Mesenchymal stem cell (in vitro differentiated cells and primary cell): ENCODE measurements around the gene STON2.

Experiments used
- DNase-seq: peaks from one replicate; pipeline ENCODE4 v3.0.0-alpha.2; 2013
- H2AFZ ChIP-seq: one replicate; pipeline ENCODE4 v1.6.1; 2013; ENCODE audit warnings: low read depth, mild to moderate bottlenecking, control low read depth, inconsistent platforms, low read length, moderate library complexity
- H2AK5ac ChIP-seq: 2 replicates; pipeline ENCODE4 v1.6.1; 2013; ENCODE audit warnings: low read length, moderate library complexity, mild to moderate bottlenecking, inconsistent platforms; ENCODE audit not compliant: severe bottlenecking
- H2BK120ac ChIP-seq: one replicate; pipeline ENCODE4 v1.6.1; 2013; ENCODE audit warnings: low read depth, mild to moderate bottlenecking, inconsistent platforms, low read length, moderate library complexity
- H2BK12ac ChIP-seq, 2 experiments: one replicate each; pipeline ENCODE4 v1.6.1; 2013; ENCODE audit warnings: inconsistent platforms in 2 of 2, low read length in 2 of 2, mild to moderate bottlenecking in 2 of 2, moderate library complexity in 2 of 2, control low read depth in 1 of 2
- H2BK15ac ChIP-seq: one replicate; pipeline ENCODE4 v1.6.1; 2013; ENCODE audit warnings: mild to moderate bottlenecking, low read depth, inconsistent platforms; ENCODE audit not compliant: poor library complexity, severe bottlenecking
- H2BK5ac ChIP-seq: 2 replicates; pipeline ENCODE4 v1.6.1; 2013; ENCODE audit warnings: low read depth, mild to moderate bottlenecking, low read length, control low read depth, inconsistent platforms; ENCODE audit not compliant: poor library complexity, severe bottlenecking
- H3K14ac ChIP-seq, 2 experiments: one replicate each; pipeline ENCODE4 v1.6.1; 2013; ENCODE audit warnings: inconsistent platforms in 2 of 2, low read length in 2 of 2, control low read depth in 1 of 2, mild to moderate bottlenecking in 1 of 2, moderate library complexity in 1 of 2
- H3K18ac ChIP-seq, 2 experiments: one replicate each; pipeline ENCODE4 v1.6.1; 2013; ENCODE audit warnings: inconsistent platforms in 2 of 2, low read length in 2 of 2, control low read depth in 1 of 2, low read depth in 1 of 2, mild to moderate bottlenecking in 1 of 2
- H3K23ac ChIP-seq, 2 experiments: one replicate each; pipeline ENCODE4 v1.6.1; 2013; ENCODE audit warnings: inconsistent platforms in 2 of 2, low read length in 2 of 2, mild to moderate bottlenecking in 2 of 2, moderate library complexity in 2 of 2, control low read depth in 1 of 2
- H3K27ac ChIP-seq: 2 replicates; pipeline ENCODE4 v1.5.1; 2013; ENCODE audit warnings: mild to moderate bottlenecking, moderate library complexity, low read length, control low read depth, inconsistent platforms; ENCODE audit not compliant: poor library complexity, severe bottlenecking
- H3K27me3 ChIP-seq, 2 experiments: 2 replicates each; pipeline versions ENCODE4 v1.6.1 to v1.7.0; 2013; ENCODE audit warnings: low read length in 2 of 2, mild to moderate bottlenecking in 2 of 2, moderate library complexity in 2 of 2, control low read depth in 1 of 2, inconsistent platforms in 1 of 2; ENCODE audit not compliant: control insufficient read depth in 1 of 2, insufficient read depth in 1 of 2
- H3K36me3 ChIP-seq, 2 experiments: 2 replicates each; pipeline versions ENCODE4 v1.6.1 to v1.7.0; 2013; ENCODE audit warnings: low read length in 2 of 2, control low read depth in 1 of 2, inconsistent platforms in 1 of 2, low read depth in 1 of 2, mild to moderate bottlenecking in 1 of 2; ENCODE audit not compliant: insufficient read depth in 2 of 2, control insufficient read depth in 1 of 2
- H3K4ac ChIP-seq, 2 experiments: one replicate each; pipeline ENCODE4 v1.6.1; 2013; ENCODE audit warnings: inconsistent platforms in 2 of 2, low read length in 2 of 2, mild to moderate bottlenecking in 2 of 2, moderate library complexity in 2 of 2, control low read depth in 1 of 2, low read depth in 1 of 2
- H3K4me1 ChIP-seq: 2 replicates; pipeline ENCODE4 v1.6.1; 2013; ENCODE audit warnings: low read depth, low read length, control low read depth; ENCODE audit not compliant: control insufficient read depth, insufficient read depth
- H3K4me2 ChIP-seq: 2 replicates; pipeline ENCODE4 v1.6.1; 2013; ENCODE audit warnings: low read length, mild to moderate bottlenecking, inconsistent platforms; ENCODE audit not compliant: poor library complexity, severe bottlenecking
- H3K4me3 ChIP-seq, 2 experiments: 2 replicates each; pipeline versions ENCODE4 v1.5.1 to v1.7.0; 2013; ENCODE audit warnings: low read length in 2 of 2, mild to moderate bottlenecking in 2 of 2, control low read depth in 1 of 2, low read depth in 1 of 2; ENCODE audit not compliant: insufficient read depth in 1 of 2
- H3K79me1 ChIP-seq: replicated peaks from 2 replicates; pipeline ENCODE4 v1.6.1; 2013; ENCODE audit warnings: mild to moderate bottlenecking, control low read depth, low read length, inconsistent platforms; ENCODE audit not compliant: poor library complexity, severe bottlenecking
- H3K9ac ChIP-seq: 2 replicates; pipeline ENCODE4 v1.7.0; 2013; ENCODE audit warnings: mild to moderate bottlenecking, low read length, moderate library complexity
- H3K9me3 ChIP-seq: 2 replicates; pipeline ENCODE4 v1.7.0; 2013; ENCODE audit warnings: mild to moderate bottlenecking, low read length; ENCODE audit not compliant: control insufficient read depth
- H4K8ac ChIP-seq: one replicate; pipeline ENCODE4 v1.6.1; 2013; ENCODE audit warnings: inconsistent platforms, mild to moderate bottlenecking, low read length, moderate library complexity
- H4K91ac ChIP-seq: one replicate; pipeline ENCODE4 v1.6.1; 2013; ENCODE audit warnings: mild to moderate bottlenecking, low read length, inconsistent platforms
- WGBS: methylation state at CpG from one replicate; pipeline ENCODE4 v1.1.7; 2013; ENCODE audit warnings: mixed read lengths; 5-methylcytosine and 5-hydroxymethylcytosine counted together

STON2 gene

GRCh38 chr14:81298122-81298521 lies 102.0 kb downstream of the STON2 start:
- H3K9me3 ChIP-seq = no peaks in the 10 kb centered on the region
- H3K4me2 ChIP-seq = no peak overlapping the region
- H3K9ac ChIP-seq = no peak overlapping the region
- no peak for DNase-seq
- no peak overlapping the region for H4K8ac ChIP-seq
- H3K14ac ChIP-seq = no peak overlapping the region
- H2BK12ac ChIP-seq = no peak overlapping the region
- no peak overlapping the region for H3K4ac ChIP-seq
- H2BK120ac ChIP-seq = no peak overlapping the region
- no peak overlapping the region for H3K18ac ChIP-seq
- no peak overlapping the region for H2AFZ ChIP-seq
- no peak overlapping the region for H3K23ac ChIP-seq
- H3K27me3 ChIP-seq = no peaks in the 10 kb centered on the region
- WGBS = 88% methylated on average over 2 of the region's 2 CpGs
- no peak overlapping the region for H3K27ac ChIP-seq
- H4K91ac ChIP-seq = no peak overlapping the region
- no peaks in the 10 kb centered on the region for H3K36me3 ChIP-seq
- H2BK15ac ChIP-seq = no peak overlapping the region
- no peaks in the 10 kb centered on the region for H3K79me1 ChIP-seq
- H2AK5ac ChIP-seq = no peak overlapping the region
- H2BK5ac ChIP-seq = no peak overlapping the region
- no peak overlapping the region for H3K4me3 ChIP-seq
- no peaks in the 10 kb centered on the region for H3K4me1 ChIP-seq

GRCh38 chr14:81295958-81296923 lies 103.9 kb downstream of the STON2 start:
- no peak for DNase-seq
- Histone ChIP-seq H2AFZ (no peak overlapping the region), H2BK5ac (no peak overlapping the region), H3K9ac (no peak overlapping the region), H2BK12ac (no peak overlapping the region), H4K8ac (no peak overlapping the region), H3K14ac (no peak overlapping the region), H4K91ac (no peak overlapping the region), H3K23ac (no peak overlapping the region), H3K4me2 (no peak overlapping the region), H2BK15ac (no peak overlapping the region), H2BK120ac (no peak overlapping the region), H3K18ac (no peak overlapping the region), H3K4me3 (no peak overlapping the region), H3K4me1 (no peaks in the 10 kb centered on the region), H3K27ac (no peak overlapping the region), H3K27me3 (no peaks in the 10 kb centered on the region), H3K9me3 (no peaks in the 10 kb centered on the region), H3K79me1 (no peaks in the 10 kb centered on the region), H2AK5ac (no peak overlapping the region), H3K4ac (no peak overlapping the region), H3K36me3 (no peaks in the 10 kb centered on the region)
- WGBS = 61% methylated on average over 4 of the region's 4 CpGs

GRCh38 chr14:81289516-81289915 lies 110.6 kb downstream of the STON2 start:
- DNase-seq = no peak
- Histone ChIP-seq H2AFZ (no peak overlapping the region), H3K4me3 (no peak overlapping the region), H3K36me3 (no peaks in the 10 kb centered on the region), H2BK120ac (no peak overlapping the region), H2BK12ac (no peak overlapping the region), H4K91ac (no peak overlapping the region), H2AK5ac (no peak overlapping the region), H3K27ac (no peak overlapping the region), H3K18ac (no peak overlapping the region), H2BK5ac (no peak overlapping the region), H3K27me3 (no peaks in the 10 kb centered on the region), H3K23ac (no peak overlapping the region), H3K4me1 (no peaks in the 10 kb centered on the region), H2BK15ac (no peak overlapping the region), H3K4ac (no peak overlapping the region), H3K14ac (no peak overlapping the region), H4K8ac (no peak overlapping the region), H3K9ac (no peak overlapping the region), H3K9me3 (no peaks in the 10 kb centered on the region), H3K4me2 (no peak overlapping the region), H3K79me1 (no peaks in the 10 kb centered on the region)
- WGBS = 88% methylated on average over 6 of the region's 6 CpGs

- Histone ChIP-seq H3K9me3 (no peaks in the 10 kb centered on the region), H3K27ac (no peak overlapping the region), H3K4me3 (no peak overlapping the region), H3K4me2 (no peak overlapping the region), H3K27me3 (no peaks in the 10 kb centered on the region), H2AFZ (no peak overlapping the region), H3K4ac (no peak overlapping the region), H2BK120ac (no peak overlapping the region), H3K79me1 (no peaks in the 10 kb centered on the region), H3K36me3 (no peaks in the 10 kb centered on the region), H2BK5ac (no peak overlapping the region), H2BK12ac (no peak overlapping the region), H2BK15ac (no peak overlapping the region), H4K91ac (no peak overlapping the region), H3K18ac (no peak overlapping the region), H3K23ac (no peak overlapping the region), H3K9ac (no peak overlapping the region), H3K14ac (no peak overlapping the region), H4K8ac (no peak overlapping the region), H2AK5ac (no peak overlapping the region), H3K4me1 (no peaks in the 10 kb centered on the region)
- 85% methylated on average over 6 of the region's 8 CpGs for WGBS
- no peak for DNase-seq
Measured at GRCh38 chr14:81286574-81287370, 113.4 kb downstream of the STON2 start.
